Activated CD4-positive, alpha-beta T cell treated with anti-CD3 and anti-CD28 coated beads for 24 hours (primary cell): ENCODE measurements around the gene TRERF1.

Experiments
- DNase-seq, 2 donors: peaks; one replicate each; pipeline ENCODE4 v3.0.0-alpha.2; 2020; ENCODE audit warnings: low read depth in 2 of 2

TRERF1 gene

DNA sequence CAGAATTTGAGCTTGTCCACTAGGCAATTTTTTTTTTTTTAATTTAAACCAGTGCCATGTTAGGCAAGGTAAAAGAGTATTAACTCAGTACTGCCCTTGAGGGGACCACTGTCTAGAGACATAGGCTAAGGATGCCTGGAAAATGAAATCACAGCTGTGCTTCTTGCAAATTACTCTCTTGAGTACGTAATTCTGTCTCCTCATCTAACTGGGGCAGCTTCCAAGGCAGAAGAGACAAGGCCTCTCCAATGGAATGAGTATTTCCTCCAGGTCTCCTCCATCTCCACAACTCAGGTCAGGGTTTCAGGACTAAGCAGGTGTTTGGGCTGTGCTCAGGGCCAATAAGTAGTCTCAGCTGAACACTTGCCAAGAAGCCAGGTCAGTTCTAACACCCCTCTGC is 200.2 kb downstream of the TRERF1 start:
- no peak for DNase-seq

DNA sequence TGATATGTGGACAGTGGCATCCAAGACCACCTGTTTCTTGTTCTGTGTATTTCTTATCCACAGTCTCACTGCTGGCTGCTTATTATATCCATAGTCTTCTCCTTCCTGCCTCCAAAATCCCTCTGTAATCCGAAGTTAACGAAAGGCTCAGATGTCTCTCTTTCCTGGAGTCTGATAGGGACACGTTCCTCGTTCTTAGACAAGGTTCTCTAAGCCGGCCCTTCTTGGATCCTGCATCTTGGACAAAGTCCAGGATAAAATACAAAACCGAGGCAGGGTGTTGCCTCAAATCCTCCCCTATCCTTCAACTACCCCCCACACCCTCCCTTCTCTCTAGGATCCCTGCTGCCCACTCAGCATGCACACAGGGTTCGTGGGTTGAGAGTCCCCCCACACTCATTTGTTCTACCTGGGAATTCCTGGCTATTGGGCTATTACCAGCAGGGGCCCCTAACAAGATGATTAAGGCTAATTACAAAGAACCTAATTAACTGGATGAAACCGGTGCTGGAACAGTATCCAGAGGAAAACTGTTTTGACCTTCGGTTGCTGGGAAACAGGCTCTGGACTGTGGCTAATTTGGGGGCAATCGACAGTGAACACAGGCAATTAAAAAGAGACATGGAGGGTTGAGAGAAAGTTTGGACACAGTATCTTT is 201.3 kb downstream of the TRERF1 start:
- DNase-seq: no peak

DNA sequence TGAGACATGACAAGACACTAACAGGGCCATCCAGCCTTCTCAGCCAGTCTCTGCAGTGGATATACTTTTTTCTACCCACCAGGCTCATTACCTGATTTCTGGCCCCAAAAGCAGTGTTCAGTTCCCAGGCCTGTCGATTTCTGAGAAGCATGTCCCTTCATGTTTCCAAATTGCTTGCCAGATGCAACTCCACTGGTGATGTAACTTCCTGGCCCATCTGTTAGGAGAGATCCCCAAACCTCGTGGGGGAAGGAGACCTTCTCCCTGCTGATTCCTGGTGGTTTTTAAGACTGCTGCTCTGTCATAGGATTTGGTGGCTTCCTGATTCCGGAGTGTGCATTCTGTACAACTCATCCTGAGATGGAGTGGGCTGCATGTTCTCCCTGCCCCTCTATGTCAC is 202.4 kb downstream of the TRERF1 start:
- no peak for DNase-seq

DNA sequence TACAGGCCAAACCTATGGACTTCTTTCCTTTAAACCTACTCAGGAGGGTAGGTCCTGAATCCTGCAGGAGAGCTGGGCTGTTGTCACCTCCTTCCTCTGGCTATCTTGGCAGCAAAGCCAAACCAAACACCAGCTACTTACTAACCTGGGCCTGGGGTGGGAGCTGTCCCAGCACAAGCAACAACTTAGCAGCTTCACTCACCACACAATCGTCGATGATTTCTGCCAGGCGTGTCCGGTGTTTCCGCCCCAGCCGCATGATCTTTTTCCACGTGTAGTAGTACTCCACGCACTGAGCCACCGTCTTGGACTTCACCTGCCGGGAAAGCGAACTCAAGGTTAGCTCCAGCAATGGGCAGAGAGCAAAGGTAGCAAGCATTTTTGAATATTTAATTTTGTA is 208.7 kb downstream of the TRERF1 start:
- DNase-seq: no peak

- DNase-seq: no peak
Observed at GRCh38 chr6:42241915-42242314, 209.8 kb downstream of the TRERF1 start.

- DNase-seq: no peak
Observed at GRCh38 chr6:42239736-42240375, 211.9 kb downstream of the TRERF1 start.

DNA sequence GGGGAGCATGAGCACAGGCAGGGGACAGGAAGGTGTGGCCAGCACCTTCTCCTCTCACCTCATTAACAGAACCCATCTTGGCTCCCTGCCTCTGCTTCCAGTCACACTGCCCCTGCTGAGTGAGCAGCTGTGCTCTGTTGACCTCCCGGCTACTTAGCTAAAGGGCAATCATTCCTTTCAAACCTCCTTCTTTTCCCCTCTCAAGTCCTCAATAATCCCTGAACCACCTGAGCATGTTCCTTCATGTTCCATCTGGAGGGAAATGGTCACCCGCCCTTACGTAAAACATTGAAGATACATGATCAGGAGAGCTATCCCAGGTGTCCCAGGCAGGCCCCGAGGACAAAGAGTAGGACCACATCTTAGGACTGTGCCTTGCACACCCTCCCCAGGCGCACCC is 212.4 kb downstream of the TRERF1 start:
- no peak for DNase-seq

GRCh38 chr6:42237857-42238256 is 213.9 kb downstream of the TRERF1 start:
- no peak for DNase-seq

GRCh38 chr6:42236682-42237473 is 214.8 kb downstream of the TRERF1 start:
- DNase-seq: no peak

DNA sequence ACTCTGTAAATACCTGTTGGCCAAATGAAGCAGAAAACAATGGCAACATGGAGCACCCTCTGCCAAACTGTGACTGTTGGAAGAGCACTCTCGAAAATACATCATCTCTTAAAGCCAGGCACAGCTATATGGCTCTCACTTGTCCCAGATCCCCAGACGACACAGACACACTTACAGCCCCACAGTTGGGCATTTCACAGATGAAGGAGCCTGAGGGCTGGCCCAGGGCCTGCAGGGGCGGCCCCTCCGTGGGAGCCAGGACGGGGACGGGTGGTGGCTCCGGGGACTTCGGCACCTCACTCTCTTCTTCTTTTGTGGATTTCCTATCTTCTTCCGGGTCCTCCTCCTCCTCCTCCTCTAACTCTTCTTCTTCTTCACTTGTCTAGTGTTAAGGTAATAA is 215.7 kb downstream of the TRERF1 start:
- no peak for DNase-seq

DNA sequence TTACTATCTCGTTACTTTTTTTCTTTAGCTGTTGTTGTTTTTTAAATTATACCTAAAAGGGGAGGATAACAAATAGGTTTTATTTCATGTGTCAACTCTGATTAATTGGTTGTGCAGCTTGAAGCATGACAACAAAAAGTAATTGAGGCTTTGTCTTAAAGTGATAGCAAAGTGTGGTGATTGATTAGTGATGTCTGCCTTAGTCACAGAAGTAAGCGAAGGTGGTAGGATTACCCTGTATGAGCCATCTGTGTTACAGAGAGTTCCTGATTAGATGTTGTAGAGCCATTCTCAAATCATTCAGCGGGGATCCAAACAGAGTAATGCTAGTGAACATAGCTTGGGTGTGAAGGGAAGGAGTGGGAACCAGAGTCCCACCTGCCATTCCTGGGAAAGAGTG is 219.7 kb downstream of the TRERF1 start:
- DNase-seq: no peak

- no peak for DNase-seq
Observed at GRCh38 chr6:42230345-42231321, 221.1 kb downstream of the TRERF1 start.

DNA sequence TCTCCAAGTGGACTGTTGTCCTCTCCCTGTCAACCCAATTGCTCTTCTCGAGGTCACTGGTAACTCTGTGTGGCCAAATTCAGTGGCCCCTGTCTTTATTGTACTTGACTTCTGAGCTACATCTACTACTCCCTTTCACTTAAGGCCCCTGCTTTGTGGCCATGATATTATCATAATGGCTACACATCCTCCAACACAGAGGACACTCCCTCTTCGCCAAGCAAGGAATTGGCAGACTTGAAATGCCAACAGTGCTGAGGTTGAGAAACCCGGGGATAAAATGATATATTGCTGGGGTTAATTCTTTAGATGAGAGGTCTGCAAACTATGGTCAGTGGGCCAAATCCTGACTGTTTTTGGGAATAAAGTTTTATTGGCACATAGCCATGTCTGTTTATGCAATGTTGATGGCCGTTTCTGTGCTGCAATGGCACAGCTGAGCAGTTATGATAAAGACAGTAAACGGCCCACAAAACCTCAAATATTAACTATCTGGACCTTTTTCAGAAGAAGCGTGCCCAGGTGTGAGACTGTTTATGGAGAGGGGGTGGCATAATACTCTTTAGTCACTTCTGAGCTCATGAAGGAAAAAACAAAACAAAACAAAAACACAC is 222.1 kb downstream of the TRERF1 start:
- DNase-seq: no peak

DNA sequence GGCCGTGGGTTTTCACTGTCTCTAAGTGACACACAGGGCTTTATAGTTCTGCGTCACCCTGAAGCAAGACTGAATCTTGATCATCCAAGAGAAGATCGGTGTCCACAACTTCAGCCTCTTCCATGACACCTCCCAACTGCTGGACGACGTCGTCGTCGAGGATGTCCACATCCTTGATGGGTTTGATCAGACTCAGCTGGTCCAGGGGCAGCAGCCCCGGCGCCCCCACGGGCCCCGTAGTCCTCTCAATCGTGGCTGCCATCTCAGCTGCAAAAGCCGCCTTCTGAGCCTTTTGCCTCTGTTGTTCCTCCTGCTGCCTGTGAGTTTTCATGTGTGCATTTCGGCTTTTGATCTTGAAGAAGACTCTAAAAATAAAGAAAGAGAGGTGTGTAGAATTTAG is 223.4 kb downstream of the TRERF1 start:
- no peak for DNase-seq

DNA sequence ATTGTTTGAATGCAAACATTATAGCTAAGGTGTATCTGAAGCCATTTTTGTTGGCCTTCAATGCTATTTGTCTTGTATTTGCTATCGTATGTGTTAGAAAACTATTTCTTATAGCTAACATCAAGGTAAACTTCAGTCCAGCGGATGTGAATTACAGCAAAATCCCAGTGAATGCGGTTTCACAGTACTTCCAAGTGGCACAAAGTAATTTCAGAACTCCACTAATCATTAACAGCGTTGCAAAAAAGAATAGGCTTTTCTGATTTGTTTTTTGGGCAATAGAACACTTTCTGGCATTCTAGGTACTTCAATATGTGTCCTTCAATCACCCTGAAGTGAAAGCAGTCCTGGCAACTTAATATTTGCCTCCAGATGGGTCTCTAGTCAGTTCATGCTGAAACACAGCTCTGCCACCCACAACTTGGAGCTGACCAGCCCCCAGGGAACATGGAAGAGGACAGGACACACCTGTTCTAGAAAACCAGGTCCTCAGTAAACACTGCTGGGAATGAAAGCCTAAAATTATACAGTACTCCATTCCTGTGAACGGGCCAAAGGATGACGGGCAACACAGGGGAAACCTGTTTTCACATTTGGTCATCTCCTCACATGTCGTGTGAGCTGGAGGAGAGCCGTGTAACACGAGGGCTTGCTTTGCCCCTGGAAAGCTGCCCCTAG is 224.4 kb downstream of the TRERF1 start:
- no peak for DNase-seq

GRCh38 chr6:42226645-42227143 is 225.0 kb downstream of the TRERF1 start:
- DNase-seq: no peak

DNA sequence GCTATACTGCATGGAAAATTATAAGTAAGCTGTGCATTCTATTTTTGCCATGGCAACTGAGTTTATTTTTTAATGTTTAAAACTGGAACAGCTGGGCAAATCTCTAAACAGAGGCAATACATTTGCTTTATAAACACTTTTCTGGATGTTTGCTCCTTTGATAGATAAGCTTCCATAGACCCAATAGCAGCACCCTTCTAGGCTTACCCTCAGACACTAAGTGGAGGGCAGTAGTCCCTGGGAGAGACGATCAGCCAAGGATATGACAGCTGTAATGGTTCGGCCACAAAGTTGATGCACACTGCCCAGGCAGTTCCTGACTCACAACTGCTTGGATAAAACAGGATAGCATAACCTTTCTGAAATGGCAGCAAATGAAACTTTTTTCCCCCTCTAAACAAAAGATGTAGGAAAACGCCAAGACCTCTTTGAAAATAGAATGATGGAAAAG is 225.5 kb downstream of the TRERF1 start:
- no peak for DNase-seq

DNA sequence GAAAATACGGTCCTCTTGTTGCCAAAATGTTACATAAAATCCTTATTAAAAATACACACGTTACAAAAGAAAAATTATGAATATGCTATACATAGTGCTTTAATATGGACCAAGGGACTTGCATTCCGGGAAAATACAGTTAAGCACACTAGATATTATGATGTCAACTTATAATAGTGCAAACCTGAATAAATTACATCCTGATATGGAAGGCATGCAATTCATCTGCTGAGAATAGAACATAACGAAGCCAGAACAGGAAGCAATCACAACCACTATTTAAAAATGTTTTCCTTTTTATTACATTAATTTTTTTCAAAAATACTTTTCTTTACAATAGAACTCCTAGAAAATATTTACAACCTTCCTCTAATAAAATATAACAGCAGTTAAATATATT is 226.3 kb downstream of the TRERF1 start:
- DNase-seq: no peak

DNA sequence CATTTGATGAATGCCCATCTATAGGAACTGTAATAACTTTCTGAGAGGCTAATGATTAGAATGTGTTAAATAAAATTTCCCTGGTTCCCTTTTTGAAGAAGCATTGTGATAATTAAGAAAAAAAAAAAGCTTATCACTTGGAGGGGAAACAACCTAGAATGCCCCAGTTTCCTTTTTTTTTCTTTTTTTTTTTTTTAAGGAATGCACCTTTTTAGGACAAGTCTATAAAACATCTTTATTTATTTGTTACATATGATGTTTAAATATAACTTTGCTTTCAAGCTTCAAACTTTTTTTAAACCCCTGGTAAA is 226.7 kb downstream of the TRERF1 start:
- no peak for DNase-seq

DNA sequence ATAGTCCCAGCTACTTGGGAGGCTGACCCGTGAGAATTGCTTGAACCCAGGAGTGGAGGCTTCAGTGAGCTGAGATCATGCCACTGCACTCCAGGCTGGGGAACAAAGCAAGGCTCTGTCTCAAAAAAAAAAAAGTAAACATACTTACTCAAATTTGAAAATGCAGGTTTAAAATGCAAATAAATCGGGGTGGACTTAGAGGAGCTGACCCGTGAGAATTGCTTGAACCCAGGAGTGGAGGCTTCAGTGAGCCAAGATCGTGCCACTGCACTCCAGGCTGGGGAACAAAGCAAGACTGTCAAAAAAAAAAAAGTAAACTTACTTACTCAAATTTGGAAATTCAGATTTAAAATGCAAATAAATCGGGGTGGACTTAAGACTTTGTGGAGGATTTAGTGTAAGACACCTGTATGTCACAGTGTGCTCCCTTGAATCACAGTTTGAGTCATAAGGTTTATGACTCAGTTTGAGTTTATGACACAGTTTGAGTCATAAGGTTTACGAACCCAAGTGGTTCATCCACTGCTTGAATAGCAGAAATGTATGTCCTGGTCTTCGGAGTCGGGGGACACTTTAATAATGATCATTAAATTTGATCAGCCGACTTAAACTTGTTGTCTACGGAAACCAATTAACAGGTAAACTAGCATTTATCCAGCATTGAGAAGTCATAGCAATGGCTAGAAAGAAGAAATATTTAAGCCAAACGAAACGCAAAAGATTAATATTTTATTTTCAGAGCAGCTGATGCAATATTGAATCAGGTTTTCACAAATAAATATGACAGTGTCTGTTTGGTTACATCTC is 227.3 kb downstream of the TRERF1 start:
- DNase-seq: no peak
